ENCODE results near the gene FAM221A. TPM values are rescaled to one million over a fixed set of nuclear protein-coding genes. Genes with fewer than 3 reads are reported as not detected.

FAM221A gene
- total RNA-seq, 1 experiment from 2014 or later = 12.0 TPM

DNA sequence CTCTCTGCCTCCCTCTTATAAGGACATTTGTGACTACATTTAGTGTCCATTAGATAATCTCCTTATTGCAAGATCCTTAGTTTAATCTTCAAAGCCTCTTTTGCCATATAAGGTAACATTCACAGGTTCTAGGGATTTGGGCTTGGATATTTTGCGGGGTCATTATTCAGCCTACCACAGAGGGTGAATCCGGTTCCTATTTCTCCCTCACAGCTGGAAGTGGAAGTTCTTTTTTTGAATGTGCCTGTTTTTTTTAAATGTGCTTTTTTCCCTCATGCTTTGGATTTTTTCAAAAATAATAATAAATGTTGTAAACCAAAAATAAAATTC lies 17.1 kb upstream of the FAM221A start:
- no peak for DNase-seq (ENCODE audit: low spot score)
- intact Hi-C loops (cut with micrococcal nuclease; ENCODE audit: unreplicated experiment) = no loop called here
- CTCF ChIA-PET = no interaction called here
- H3K4me1 ChIP-seq (ENCODE audit: insufficient read depth, low read length, poor library complexity, severe bottlenecking) = no peaks in the 10 kb centered on the region
- peaks cover 7% of the 10 kb centered on the region for H3K9me3 ChIP-seq (ENCODE audit: low read depth, low read length, poor library complexity, severe bottlenecking)
- H3K27ac ChIP-seq (ENCODE audit: low read depth, low read length, poor library complexity, severe bottlenecking) = no peak overlapping the region
- no peak overlapping the region for H3K4me3 ChIP-seq (ENCODE audit: low read depth, low read length, poor library complexity, severe bottlenecking)
- no peaks in the 10 kb centered on the region for H3K36me3 ChIP-seq (ENCODE audit: insufficient read depth, low read length, poor library complexity, severe bottlenecking)
- no TSS peak for BruUV-seq (replicated peaks)
- H3K27me3 ChIP-seq (replicated peaks; ENCODE audit: insufficient read depth, low read depth, low read length, poor library complexity) = no peaks in the 10 kb centered on the region
- TF ChIP-seq EZH2 (IDR thresholded peaks at IDR 0.05; ENCODE audit: borderline replicate concordance, low read depth, low read length, poor library complexity, severe bottlenecking) = no peak
- POLR2A ChIA-PET (ENCODE audit: low non-redundant PET) = no interaction called here

DNA sequence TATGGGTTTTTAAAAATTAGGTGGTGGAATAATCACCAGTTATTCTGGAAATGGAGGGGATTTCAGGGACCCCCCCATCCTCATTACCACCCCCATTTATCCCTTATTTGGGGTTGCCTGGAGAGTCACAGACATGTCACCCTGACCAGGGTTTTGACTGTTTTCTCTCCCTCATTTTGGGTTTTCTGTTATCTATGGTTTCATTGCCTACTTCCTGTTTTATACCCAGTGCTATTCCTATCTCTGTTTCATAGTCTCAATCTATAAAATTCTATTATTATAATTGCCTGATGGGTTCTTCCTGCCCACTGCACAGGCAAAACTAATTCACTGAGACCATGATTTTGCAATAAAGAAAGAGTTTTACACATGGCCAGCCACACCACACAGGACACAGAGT lies 15.9 kb upstream of the FAM221A start:
- no peak for TF ChIP-seq EZH2 (IDR thresholded peaks at IDR 0.05; ENCODE audit: borderline replicate concordance, low read depth, low read length, poor library complexity, severe bottlenecking)
- TF ChIP-seq, protein P1, sequence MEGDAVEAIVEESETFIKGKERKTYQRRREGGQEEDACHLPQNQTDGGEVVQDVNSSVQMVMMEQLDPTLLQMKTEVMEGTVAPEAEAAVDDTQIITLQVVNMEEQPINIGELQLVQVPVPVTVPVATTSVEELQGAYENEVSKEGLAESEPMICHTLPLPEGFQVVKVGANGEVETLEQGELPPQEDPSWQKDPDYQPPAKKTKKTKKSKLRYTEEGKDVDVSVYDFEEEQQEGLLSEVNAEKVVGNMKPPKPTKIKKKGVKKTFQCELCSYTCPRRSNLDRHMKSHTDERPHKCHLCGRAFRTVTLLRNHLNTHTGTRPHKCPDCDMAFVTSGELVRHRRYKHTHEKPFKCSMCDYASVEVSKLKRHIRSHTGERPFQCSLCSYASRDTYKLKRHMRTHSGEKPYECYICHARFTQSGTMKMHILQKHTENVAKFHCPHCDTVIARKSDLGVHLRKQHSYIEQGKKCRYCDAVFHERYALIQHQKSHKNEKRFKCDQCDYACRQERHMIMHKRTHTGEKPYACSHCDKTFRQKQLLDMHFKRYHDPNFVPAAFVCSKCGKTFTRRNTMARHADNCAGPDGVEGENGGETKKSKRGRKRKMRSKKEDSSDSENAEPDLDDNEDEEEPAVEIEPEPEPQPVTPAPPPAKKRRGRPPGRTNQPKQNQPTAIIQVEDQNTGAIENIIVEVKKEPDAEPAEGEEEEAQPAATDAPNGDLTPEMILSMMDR (conservative IDR thresholded peaks at IDR 0.05; ENCODE audit: low read depth, low read length) = no peak

DNA sequence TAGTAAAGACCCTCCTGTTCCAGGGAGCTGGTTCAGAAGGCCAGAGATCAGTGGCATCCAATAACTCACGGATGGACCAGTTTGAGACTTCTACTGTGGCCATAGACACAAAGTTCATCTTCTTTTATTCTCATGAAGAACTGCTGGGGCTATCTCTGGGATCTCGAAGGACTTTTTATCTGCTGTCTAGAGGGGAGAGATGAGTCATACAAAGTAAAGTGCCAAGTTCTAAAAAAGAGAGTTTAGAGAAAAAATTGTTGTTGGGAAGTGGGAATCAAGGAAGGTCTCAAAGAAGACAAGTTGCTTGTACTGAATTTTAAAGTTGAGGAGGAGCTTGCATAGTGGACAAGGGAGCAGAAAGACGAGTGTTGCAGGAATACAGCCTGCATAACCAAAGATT lies 8.0 kb upstream of the FAM221A start:
- intact Hi-C loops (cut with micrococcal nuclease; ENCODE audit: unreplicated experiment) = no loop called here
- TF ChIP-seq, protein P1 (conservative IDR thresholded peaks at IDR 0.05; ENCODE audit: low read depth, low read length) = no peak
- no peak for TF ChIP-seq EZH2 (IDR thresholded peaks at IDR 0.05; ENCODE audit: borderline replicate concordance, low read depth, low read length, poor library complexity, severe bottlenecking)
- Histone ChIP-seq H3K4me3 (ENCODE audit: low read depth, low read length, poor library complexity, severe bottlenecking) (no peak overlapping the region), H3K36me3 (ENCODE audit: insufficient read depth, low read length, poor library complexity, severe bottlenecking) (no peaks in the 10 kb centered on the region), H3K27ac (ENCODE audit: low read depth, low read length, poor library complexity, severe bottlenecking) (no peak overlapping the region), H3K27me3 (replicated peaks; ENCODE audit: insufficient read depth, low read depth, low read length, poor library complexity) (no peaks in the 10 kb centered on the region), H3K4me1 (ENCODE audit: insufficient read depth, low read length, poor library complexity, severe bottlenecking) (no peaks in the 10 kb centered on the region), H3K9me3 (ENCODE audit: low read depth, low read length, poor library complexity, severe bottlenecking) (no peaks in the 10 kb centered on the region)
- BruUV-seq (replicated peaks) = no TSS peak
- no peak for DNase-seq (ENCODE audit: low spot score)
- ChIA-PET POLR2A (ENCODE audit: low non-redundant PET) (no interaction called here), CTCF (no interaction called here)

More for the DNA sequence above, 15.9 kb upstream of the FAM221A start:
- Histone ChIP-seq H3K9me3 (ENCODE audit: low read depth, low read length, poor library complexity, severe bottlenecking) (no peaks in the 10 kb centered on the region), H3K27me3 (replicated peaks; ENCODE audit: insufficient read depth, low read depth, low read length, poor library complexity) (no peaks in the 10 kb centered on the region), H3K36me3 (ENCODE audit: insufficient read depth, low read length, poor library complexity, severe bottlenecking) (no peaks in the 10 kb centered on the region), H3K4me3 (ENCODE audit: low read depth, low read length, poor library complexity, severe bottlenecking) (no peak overlapping the region), H3K27ac (ENCODE audit: low read depth, low read length, poor library complexity, severe bottlenecking) (no peak overlapping the region), H3K4me1 (ENCODE audit: insufficient read depth, low read length, poor library complexity, severe bottlenecking) (no peaks in the 10 kb centered on the region)
- DNase-seq (ENCODE audit: low spot score) = no peak
- intact Hi-C loops (cut with micrococcal nuclease; ENCODE audit: unreplicated experiment) = no loop called here
- ChIA-PET POLR2A (ENCODE audit: low non-redundant PET) (no interaction called here), CTCF (no interaction called here)
- no TSS peak for BruUV-seq (replicated peaks)

Data from A673 (cell line).